ENCODE data around the gene ABHD11.

DNA sequence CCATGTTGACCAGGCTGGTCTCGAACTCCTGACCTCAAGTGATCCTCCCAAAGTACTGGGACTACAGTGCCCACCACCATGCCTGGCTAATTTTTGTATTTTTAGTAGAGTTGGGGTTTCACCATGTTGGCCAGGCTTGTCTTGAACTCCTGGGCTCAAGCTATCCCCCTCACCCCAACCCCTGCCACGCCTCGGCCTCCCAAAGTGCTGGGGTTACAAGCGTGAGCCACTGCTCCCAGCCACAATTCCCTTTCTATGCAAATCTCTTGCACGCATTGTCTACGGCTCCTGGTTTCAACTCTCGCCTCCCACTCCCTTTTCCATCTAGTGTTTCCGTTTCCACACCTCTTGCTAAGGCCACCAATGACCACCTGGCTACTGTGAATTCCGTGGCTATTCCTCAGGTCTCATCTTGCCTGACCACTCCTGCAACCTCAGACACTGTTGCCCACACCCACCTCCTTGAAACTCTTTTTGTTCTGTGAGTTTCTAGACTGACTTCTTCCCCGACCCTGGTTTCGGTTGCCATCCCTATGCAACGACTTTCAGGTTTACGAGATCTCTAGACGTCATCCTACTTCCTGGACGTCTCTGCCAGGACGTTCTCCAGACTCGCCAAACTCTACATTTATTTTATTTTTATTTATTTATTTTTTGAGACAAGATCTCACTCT, 28.1 kb upstream of the ABHD11 start:
- TF ChIP-seq, protein P1, sequence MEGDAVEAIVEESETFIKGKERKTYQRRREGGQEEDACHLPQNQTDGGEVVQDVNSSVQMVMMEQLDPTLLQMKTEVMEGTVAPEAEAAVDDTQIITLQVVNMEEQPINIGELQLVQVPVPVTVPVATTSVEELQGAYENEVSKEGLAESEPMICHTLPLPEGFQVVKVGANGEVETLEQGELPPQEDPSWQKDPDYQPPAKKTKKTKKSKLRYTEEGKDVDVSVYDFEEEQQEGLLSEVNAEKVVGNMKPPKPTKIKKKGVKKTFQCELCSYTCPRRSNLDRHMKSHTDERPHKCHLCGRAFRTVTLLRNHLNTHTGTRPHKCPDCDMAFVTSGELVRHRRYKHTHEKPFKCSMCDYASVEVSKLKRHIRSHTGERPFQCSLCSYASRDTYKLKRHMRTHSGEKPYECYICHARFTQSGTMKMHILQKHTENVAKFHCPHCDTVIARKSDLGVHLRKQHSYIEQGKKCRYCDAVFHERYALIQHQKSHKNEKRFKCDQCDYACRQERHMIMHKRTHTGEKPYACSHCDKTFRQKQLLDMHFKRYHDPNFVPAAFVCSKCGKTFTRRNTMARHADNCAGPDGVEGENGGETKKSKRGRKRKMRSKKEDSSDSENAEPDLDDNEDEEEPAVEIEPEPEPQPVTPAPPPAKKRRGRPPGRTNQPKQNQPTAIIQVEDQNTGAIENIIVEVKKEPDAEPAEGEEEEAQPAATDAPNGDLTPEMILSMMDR (IDR thresholded peaks at IDR 0.05), result no peak
- TF ChIP-seq EZH2 (IDR thresholded peaks at IDR 0.05; ENCODE audit: borderline replicate concordance, insufficient read depth, low read depth, low read length, poor library complexity, severe bottlenecking), result no peak
